ENCODE results near the gene GALNT14.

- TF ChIP-seq EZH2 (IDR thresholded peaks at IDR 0.05; ENCODE audit: borderline replicate concordance, low read length) (no peak), CTCF (conservative IDR thresholded peaks at IDR 0.05 in 1 of 2, IDR thresholded peaks at IDR 0.05 in 1 of 2; ENCODE audit: extremely low read depth in 1 of 2, insufficient read depth in 1 of 2, low read depth in 1 of 2, low read length in 2 of 2) (no peak)
Observed at GRCh38 chr2:30985493-30986230, 152.6 kb downstream of the GALNT14 start.
